HEK293 (cell line): ENCODE results near the gene RAET1E.

Experiments
- HIC1 ChIP-seq: fragments of 450-650 bp; formaldehyde crosslinking; IDR thresholded peaks from 2 replicates; pipeline ENCODE4 v1.5.1; 2016; ENCODE audit warnings: missing biosample characterization, missing genetic modification characterization
- KLF10 ChIP-seq: fragments of 450-650 bp; IDR thresholded peaks from 2 replicates; pipeline ENCODE4 v1.5.1; 2018; ENCODE audit warnings: missing biosample characterization, mild to moderate bottlenecking, missing genetic modification characterization
- KLF17 ChIP-seq: fragments of 450-650 bp; formaldehyde crosslinking; IDR thresholded peaks from 2 replicates; pipeline ENCODE4 v1.5.1; 2016; ENCODE audit warnings: missing biosample characterization, missing genetic modification characterization
- KLF8 ChIP-seq: fragments of 450-650 bp; formaldehyde crosslinking; IDR thresholded peaks from 2 replicates; pipeline ENCODE4 v1.5.1; 2016; ENCODE audit warnings: missing biosample characterization, missing genetic modification characterization
- KLF9 ChIP-seq: fragments of 450-650 bp; formaldehyde crosslinking; IDR thresholded peaks from 2 replicates; pipeline ENCODE4 v1.5.1; 2016; ENCODE audit warnings: missing biosample characterization, missing genetic modification characterization, low read depth
- PATZ1 ChIP-seq: fragments of 450-650 bp; formaldehyde crosslinking; IDR thresholded peaks from 2 replicates; pipeline ENCODE4 v1.5.1; 2016; ENCODE audit warnings: missing biosample characterization, missing genetic modification characterization
- PRDM10 ChIP-seq: fragments of 450-650 bp; formaldehyde crosslinking; IDR thresholded peaks from 2 replicates; pipeline ENCODE4 v1.5.1; 2016; ENCODE audit warnings: missing biosample characterization, missing genetic modification characterization
- REPIN1 ChIP-seq: fragments of 450-650 bp; formaldehyde crosslinking; IDR thresholded peaks from 2 replicates; pipeline ENCODE4 v1.5.1; 2017; ENCODE audit warnings: missing biosample characterization, missing genetic modification characterization, low read depth
- SP2 ChIP-seq: fragments of 450-650 bp; formaldehyde crosslinking; IDR thresholded peaks from 2 replicates; pipeline ENCODE4 v1.5.1; 2016; ENCODE audit warnings: missing biosample characterization, missing genetic modification characterization
- ZBTB11 ChIP-seq: fragments of 450-650 bp; formaldehyde crosslinking; conservative IDR thresholded peaks from 2 replicates; pipeline ENCODE4 v1.5.1; 2016; ENCODE audit warnings: low read depth, missing biosample characterization, missing genetic modification characterization
- ZBTB8A ChIP-seq: fragments of 450-650 bp; formaldehyde crosslinking; IDR thresholded peaks from 2 replicates; pipeline ENCODE4 v1.5.1; 2016; ENCODE audit warnings: missing biosample characterization, missing genetic modification characterization
- ZNF121 ChIP-seq: fragments of 450-650 bp; formaldehyde crosslinking; IDR thresholded peaks from 2 replicates; pipeline ENCODE4 v1.5.1; 2016; ENCODE audit warnings: missing biosample characterization, missing genetic modification characterization
- ZNF2 ChIP-seq: fragments of 450-650 bp; formaldehyde crosslinking; IDR thresholded peaks from 2 replicates; pipeline ENCODE4 v1.5.1; 2016; ENCODE audit warnings: missing biosample characterization, missing genetic modification characterization
- ZNF23 ChIP-seq: fragments of 450-650 bp; formaldehyde crosslinking; IDR thresholded peaks from 2 replicates; pipeline ENCODE4 v1.5.1; 2016; ENCODE audit warnings: missing biosample characterization, missing genetic modification characterization, borderline replicate concordance
- ZNF324 ChIP-seq: fragments of 450-650 bp; formaldehyde crosslinking; IDR thresholded peaks from 2 replicates; pipeline ENCODE4 v1.5.1; 2016; ENCODE audit warnings: missing biosample characterization, missing genetic modification characterization
- ZNF398 ChIP-seq: fragments of 450-650 bp; formaldehyde crosslinking; IDR thresholded peaks from 2 replicates; pipeline ENCODE4 v1.5.1; 2017; ENCODE audit warnings: missing biosample characterization, missing genetic modification characterization
- ZNF501 ChIP-seq: fragments of 450-650 bp; formaldehyde crosslinking; IDR thresholded peaks from 2 replicates; pipeline ENCODE4 v1.5.1; 2016; ENCODE audit warnings: missing biosample characterization, missing genetic modification characterization
- ZNF560 ChIP-seq: fragments of 450-650 bp; formaldehyde crosslinking; IDR thresholded peaks from 2 replicates; pipeline ENCODE4 v1.5.1; 2017; ENCODE audit warnings: missing biosample characterization, missing genetic modification characterization, borderline replicate concordance
- ZNF571 ChIP-seq: fragments of 450-650 bp; formaldehyde crosslinking; IDR thresholded peaks from 2 replicates; pipeline ENCODE4 v1.5.0; 2017; ENCODE audit warnings: missing biosample characterization, missing genetic modification characterization
- ZNF639 ChIP-seq: fragments of 450-650 bp; formaldehyde crosslinking; IDR thresholded peaks from 2 replicates; pipeline ENCODE4 v1.5.1; 2016; ENCODE audit warnings: missing biosample characterization, missing genetic modification characterization

RAET1E gene

GRCh38 chr6:149925974-149926777 lies 28.3 kb upstream of the RAET1E start (continued):
- TF ChIP-seq REPIN1 (no peak), KLF9 (tag by site-specific recombination) (peak; percentile 71), ZNF501 (tag by site-specific recombination) (peak; percentile 38; the same call in 1 of the 2 replicates), ZBTB11 (no peak), KLF17 (tag by site-specific recombination) (peak; percentile 22; the same call in 1 of the 2 replicates), ZNF324 (tag by site-specific recombination) (0 out of 2 replicates have a peak, but pooled peaks have one; percentile 27), KLF8 (0 out of 2 replicates have a peak, but pooled peaks have one; percentile 21), ZNF639 (no peak), ZNF560 (tag by site-specific recombination) (no peak), PATZ1 (tag by site-specific recombination) (peak; percentile 54; the same call in 1 of the 2 replicates), SP2 (no peak), ZNF2 (tag by site-specific recombination) (peak; percentile 65; the same call in 1 of the 2 replicates), ZNF23 (tag by site-specific recombination) (no peak), ZBTB8A (tag by site-specific recombination) (peak; percentile 71), ZNF571 (tag by site-specific recombination) (no peak), ZNF398 (0 out of 2 replicates have a peak, but pooled peaks have one; percentile 24), KLF10 (tag by site-specific recombination) (0 out of 2 replicates have a peak, but pooled peaks have one; percentile 31), ZNF121 (tag by site-specific recombination) (no peak), HIC1 (tag by site-specific recombination) (peak; percentile 48; the same call in 1 of the 2 replicates), PRDM10 (peak; percentile 90)
